NOMO-1 treated with DMSO at 0.1 percent for 48 hours (cell line): Measurements from ENCODE around the gene CHAF1B.
"Not testable (repeated sequence)": the region's sequence is repeated elsewhere in the genome, so short reads cannot be mapped to it uniquely, and the experiment has no call there.

ENCODE experiments used
- DNase-seq: peaks from one replicate; lab custom pipeline; 2025; ENCODE audit not compliant: unreplicated experiment; lab: John Stamatoyannopoulos, UW

Gene CHAF1B

DNA sequence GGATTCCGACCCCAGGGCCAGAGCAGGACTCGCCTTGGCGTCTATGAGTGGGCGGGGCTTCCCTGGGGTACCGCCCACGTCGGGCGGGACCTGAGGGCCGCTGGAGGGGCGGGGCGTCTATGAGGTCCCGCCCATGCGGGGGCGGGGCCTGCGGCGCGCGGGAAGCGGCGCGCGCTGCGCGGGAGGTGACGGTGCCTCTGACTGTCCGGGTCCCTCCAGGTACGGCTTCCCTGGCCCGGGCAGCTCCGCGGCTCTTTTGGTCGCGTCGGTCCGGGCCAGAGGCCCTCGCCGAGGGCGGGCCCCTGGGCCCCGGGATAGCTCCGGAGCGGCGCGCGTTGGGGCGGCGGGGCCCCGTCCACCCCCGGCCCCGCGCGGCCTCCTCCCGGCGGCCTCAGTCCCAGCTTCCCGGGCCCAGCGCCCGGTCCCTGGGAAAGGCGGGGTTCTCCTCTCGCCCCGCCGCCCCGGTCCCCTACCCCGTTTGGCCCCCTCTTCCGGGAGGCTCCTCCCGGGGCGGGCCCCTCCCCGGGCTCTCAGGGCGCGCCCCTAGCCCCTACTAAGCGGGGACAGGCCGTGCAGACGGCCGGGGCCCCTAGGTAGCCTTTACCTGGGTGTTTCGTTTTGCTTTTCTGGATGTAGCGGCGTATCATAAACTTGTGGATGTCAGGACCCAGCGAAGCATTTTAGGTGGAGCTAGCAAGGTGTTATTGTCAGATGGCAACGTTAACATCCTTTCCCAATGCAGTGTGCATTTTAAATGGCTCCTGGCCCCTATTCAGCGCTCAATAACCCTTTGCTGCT is at the start of gene CHAF1B:
Gene CHAF1B (plus strand): TSS at position 160 of the 798 bp plus-strand sequence. CDS start 745 bp downstream, outside the sequence.
- DNase-seq, result peak; percentile 48

DNA sequence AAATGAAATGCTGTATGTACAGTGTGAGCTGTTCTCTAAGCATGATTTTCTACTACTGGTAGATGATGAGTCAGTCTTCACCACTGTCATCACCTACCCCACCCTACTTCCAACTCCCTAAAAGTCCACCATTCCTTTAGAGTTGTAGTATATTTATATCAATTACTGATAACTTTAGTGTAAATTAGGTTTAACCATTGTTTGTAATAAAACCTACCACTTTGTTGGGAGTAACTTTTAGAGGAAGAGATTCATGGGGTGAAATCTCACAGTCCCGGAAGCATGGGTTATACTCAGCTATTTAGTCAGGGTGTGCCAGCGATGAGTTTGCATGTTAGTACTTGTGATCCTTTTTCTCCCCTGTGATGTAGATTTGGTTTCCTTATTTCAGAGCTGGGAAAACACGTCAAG is 48.1 kb upstream of the CHAF1B start:
- DNase-seq, result no peak

DNA sequence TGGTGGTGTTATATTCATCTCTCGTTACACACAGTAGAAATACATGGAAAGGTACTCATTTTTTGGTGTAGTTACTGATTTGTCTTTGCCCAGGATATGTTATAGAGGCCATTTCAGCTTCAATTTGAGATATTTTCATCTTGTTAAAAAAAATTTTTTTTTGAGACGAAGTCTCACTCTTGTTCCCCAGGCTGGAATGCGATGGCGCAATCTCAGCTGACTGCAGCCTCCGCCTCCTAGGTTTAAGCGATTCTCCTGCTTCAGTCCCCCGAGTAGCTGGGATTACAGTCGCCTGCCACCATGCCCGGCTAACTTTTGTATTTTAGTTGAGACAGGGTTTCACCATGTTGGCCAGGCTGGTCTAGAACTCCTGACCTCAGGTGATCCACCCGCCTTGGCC is 46.2 kb upstream of the CHAF1B start:
- DNase-seq, result no peak

DNA sequence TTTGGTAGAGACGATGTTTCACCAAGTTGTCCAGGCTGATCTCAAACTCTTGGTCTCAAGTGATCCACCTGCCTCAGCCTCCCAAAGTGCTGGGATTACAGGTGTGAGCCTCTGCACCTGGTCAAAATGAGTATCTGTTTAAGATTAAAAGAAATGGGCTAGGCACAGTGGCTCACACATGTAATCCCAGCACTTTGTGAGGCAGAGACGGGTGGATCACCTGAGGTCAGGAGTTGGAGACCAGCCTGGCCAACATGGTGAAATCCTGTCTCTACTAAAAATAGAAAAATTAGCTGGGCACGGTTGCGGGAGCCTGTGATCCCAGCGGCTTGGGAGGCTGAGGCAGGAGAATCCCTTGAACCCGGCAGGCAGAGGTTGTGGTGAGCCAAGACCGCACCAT is 42.6 kb upstream of the CHAF1B start:
- DNase-seq, result not testable (repeated sequence)

DNA sequence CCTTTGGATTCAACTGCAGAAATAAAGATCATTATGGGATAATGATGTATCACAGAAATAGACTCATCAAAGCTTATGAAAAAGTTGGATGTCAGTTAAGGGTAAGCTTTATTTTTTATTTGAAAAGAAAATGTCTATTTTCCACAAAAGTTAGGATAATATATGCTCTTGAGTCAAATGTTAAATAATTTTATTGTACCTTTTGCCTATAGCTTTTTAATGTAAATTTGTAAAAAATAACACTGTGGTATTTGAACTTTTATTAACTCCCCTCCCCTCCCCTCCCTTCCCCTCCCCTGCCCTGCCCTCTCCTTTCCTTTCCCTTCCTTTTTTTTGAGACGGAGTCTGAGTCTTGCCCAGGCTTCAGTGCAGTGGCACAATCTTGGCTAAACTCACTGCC is 40.3 kb upstream of the CHAF1B start:
- DNase-seq, result no peak

- DNase-seq, result no peak
Observed at GRCh38 chr21:36347278-36347961, 37.8 kb upstream of the CHAF1B start.

GRCh38 chr21:36347962-36348328 is 37.2 kb upstream of the CHAF1B start:
- no peak for DNase-seq

DNA sequence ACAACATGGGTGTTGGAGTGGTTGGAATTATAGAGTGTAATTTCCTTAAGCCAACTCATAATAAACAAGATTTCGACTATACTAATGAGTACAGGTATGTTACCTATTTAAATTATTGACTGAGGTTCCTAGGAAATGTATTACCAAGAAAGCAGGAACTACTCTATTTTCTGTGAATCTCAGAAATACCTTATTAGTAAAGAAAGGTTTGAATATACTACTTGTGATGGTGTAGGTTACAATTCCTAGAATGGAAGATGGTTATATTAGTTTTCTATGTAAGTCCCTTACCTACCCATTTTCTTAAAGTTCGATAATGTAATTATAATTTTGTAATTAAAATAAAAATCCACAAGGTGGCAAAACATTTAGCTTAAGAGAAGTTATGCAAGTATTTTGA is 35.9 kb upstream of the CHAF1B start:
- DNase-seq, result no peak

DNA sequence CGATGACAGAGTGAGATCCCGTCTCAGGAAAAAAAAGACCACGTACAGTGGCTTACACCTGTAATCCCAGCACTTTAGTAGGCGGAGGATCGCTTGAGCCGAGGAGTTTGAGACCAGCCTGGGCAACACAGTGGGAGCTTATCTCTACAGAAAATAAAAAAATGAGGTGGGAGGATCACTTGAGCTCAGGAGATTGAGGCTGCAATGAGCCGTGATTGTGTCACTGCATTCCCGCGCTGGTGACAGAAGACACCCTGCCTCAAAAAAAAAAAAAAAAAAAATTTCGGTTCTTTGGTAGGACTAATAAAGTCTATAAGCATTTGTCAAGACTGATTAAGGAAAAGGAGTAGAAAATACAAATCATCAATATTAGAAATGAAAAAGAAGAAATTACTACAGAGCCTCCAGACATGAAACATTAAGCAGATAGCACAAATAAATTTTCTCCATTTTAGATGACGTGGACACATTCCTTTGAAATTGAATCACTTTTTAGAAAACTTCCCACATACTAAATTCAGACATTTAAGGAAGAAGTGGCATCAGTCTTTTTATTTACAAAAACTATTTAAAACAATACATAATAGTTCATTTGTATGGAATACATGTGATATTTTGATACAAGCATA is 34.8 kb upstream of the CHAF1B start:
- no peak for DNase-seq

DNA sequence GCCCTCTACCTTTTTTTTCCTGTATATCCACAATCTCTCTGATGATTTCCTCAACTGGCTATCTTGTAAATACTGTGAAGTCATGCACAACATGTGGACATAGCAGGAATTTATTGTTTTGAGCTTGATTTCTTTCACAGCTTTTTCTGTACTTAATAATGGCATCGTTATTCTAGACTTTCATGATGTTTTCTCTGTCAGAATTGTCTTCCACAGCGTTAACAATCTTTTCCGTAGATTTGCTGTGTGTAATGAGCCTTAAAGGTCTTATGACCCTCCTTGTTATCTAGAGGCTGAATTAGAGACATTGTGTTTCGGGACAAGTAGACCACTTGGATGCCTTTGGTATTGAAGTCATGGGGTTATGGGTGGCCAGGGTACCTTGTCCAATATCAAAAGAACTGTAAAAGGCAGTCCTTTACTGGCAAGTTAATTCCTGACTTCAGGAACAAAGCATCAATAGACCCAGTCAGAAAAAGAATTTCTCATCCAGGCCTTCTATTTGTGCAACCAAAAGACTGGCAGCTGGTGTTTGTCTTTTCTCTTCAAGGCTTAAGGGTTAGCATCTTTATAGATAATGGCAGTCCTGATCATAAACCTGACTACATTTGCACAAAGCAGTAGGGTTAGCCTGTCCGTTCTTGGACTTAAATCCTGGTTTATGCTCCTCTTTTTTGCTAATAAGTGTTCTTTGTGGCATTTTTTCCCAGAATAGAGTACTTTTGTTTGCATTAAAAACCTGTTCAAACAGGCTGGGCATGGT is 30.1 kb upstream of the CHAF1B start:
- DNase-seq, result no peak

DNA sequence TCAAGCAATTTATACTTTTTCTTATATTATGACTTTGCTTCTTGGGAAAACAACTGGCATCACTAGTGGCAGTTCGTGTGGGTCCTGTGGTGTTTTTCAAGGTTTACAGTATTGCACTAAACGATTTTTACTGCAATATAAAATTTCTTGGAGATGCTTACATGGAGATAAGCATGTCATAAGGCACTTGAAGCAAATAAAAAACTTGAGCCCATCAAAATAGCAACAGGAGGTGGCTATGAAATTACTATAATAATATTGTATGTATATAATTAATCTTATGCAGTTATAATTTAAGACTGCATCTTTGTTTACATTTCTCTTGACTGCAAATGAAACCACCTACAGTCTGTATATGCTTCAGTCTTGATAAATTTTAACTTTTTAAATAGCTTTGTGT is 29.3 kb upstream of the CHAF1B start:
- DNase-seq, result no peak

DNA sequence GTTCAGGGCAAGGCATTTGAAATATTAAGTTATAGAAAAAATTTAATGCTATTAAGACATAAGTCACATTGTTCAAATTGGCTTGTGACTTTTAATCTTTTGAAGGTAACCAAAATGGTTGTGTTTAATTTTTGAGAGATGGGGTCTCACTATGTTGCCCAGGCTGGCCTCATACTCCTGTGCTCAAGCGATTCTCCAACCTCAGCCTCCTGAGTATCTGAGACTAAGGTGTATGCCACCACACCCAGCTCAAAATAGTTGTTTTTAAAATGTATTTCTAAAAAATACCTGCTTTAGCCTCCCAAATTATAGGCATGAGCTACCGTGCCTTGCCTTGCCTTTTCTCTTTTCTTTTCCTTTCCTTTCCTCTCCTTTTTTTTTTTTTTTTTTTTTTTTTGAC is 26.0 kb upstream of the CHAF1B start:
- no peak for DNase-seq

DNA sequence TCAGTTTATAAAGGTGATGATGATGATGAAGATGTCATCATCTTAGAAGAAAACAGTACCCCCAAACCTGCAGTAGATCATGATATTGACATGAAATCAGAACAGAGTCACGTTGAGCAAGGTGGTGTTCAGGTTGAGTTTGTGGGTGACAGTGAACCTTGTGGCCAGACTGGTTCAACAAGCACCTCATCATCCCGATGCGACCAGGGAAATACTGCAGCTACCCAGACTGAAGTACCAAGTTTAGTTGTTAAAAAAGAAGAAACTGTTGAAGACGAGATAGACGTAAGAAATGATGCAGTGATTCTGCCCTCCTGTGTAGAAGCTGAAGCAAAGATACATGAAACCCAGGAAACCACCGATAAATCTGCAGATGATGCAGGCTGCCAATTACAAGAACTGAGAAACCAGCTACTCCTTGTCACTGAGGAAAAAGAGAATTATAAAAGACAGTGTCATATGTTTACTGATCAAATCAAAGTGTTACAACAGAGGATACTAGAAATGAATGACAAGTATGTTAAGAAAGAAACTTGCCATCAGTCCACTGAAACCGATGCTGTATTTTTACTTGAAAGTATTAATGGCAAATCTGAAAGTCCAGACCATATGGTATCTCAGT is 16.0 kb upstream of the CHAF1B start:
- no peak for DNase-seq

GRCh38 chr21:36375994-36376393 is 9.2 kb upstream of the CHAF1B start:
- DNase-seq, result no peak

- no peak for DNase-seq
Observed at GRCh38 chr21:36377391-36377842, 7.8 kb upstream of the CHAF1B start.

- DNase-seq, result no peak
Observed at GRCh38 chr21:36379251-36379650, 5.9 kb upstream of the CHAF1B start.

DNA sequence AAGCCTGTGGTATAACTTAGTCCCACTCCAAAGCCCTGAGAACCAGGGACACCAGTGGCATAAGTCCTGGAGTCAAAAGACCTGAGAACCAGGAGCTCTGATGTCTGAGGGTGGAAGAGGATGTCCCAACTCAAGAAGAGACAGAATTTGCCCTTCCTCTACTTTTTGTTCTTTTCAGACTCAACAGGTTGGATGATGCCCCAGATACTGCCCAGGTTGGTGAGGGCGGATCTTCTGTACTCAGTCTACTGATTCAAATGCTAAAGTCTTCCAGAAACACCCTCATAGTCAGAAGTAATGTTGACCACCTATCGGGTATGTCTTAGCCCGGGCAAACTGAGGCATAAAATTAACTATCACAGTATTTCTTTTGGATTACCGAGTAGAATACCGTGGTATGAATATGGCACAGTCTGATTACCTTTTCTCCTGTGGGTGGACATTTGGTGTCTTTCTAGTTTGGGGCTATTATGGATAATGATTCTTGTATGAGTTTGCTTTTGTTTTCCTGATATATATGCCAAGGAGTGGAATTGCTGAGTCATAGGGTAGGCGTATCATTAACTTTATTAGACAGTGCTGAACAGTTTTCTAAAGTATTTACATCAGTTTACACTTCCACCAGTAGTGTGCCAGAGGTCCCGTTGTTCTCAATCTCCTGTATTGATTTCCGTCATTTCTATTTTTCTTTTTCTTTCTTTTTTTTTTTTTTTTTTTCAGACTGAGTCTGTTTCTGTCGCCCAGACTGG is 3.2 kb upstream of the CHAF1B start:
- no peak for DNase-seq

DNA sequence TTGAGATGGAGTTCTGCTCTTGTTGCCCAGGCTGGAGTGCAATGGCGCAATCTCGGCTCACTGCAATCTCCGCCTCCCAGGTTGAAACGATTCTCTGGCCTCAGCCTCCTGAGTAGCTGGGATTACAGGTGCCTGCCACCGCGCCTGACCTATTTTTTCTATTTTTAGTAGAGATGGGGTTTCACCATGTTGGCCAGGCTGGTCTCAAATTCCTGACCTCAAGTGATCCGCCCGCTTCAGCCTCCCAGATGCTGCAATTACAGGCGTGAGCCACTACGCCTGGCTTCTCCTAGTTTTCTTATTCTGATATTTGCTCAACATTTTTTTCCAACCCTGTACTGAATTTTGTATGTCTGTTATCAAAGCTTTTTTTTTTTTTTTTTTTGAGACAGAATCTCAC is 2.5 kb upstream of the CHAF1B start:
- not testable (repeated sequence) for DNase-seq

GRCh38 chr21:36384885-36385232 is 333 bp upstream of the CHAF1B start:
- DNase-seq, result no peak

- no peak for DNase-seq
Observed at GRCh38 chr21:36386031-36386642, 945 bp downstream of the CHAF1B start.
